ENCODE measurements around the gene TCF21. TPM values are rescaled to one million over a fixed set of nuclear protein-coding genes. Genes with fewer than 3 reads are reported as not detected.
A peak's percentile ranks its signal among the peaks of the same experiment; 100 is the strongest.
"Not testable (repeated sequence)": the region's sequence is repeated elsewhere in the genome, so short reads cannot be mapped to it uniquely, and the experiment has no call there.

TCF21 gene
- polyA plus RNA-seq, 1 donor, result 11.5 TPM

DNA sequence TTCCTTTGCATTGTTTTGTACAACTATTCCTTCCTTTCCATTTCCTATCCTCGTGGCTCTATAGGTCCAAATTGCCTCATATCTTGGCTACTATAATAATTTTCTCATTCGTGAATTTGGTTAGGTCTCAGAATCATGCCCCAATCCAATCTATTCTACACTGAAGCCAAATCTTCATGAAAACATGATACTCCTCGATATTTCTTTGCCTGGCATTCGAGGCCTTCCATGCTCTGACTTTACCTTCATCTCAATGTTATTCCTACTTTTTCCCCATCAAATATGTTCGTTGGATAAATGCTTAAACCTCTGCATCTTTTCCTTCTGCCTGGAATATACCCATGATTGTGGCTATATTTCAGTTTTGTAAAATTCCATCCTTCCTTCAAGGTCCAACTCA, 30.4 kb downstream of the TCF21 start:
- H3K4me3 ChIP-seq (ENCODE audit: low read length), result no peak overlapping the region
- DNase-seq, result no peak
- 89% methylated on average over 5 of the region's 5 CpGs for WGBS (ENCODE audit: insufficient coverage, low lambda C conversion rate)
- H3K27me3 ChIP-seq (ENCODE audit: control insufficient read depth, insufficient read depth, low read length), result no peaks in the 10 kb centered on the region
- no peak overlapping the region for H3K27ac ChIP-seq (ENCODE audit: low read length)
- no peaks in the 10 kb centered on the region for H3K9me3 ChIP-seq (ENCODE audit: control insufficient read depth, low read depth, low read length)
- no peaks in the 10 kb centered on the region for H3K36me3 ChIP-seq (ENCODE audit: control insufficient read depth, insufficient read depth, low read length)
- H3K4me1 ChIP-seq (ENCODE audit: control insufficient read depth, insufficient read depth, low read length), result no peaks in the 10 kb centered on the region

DNA sequence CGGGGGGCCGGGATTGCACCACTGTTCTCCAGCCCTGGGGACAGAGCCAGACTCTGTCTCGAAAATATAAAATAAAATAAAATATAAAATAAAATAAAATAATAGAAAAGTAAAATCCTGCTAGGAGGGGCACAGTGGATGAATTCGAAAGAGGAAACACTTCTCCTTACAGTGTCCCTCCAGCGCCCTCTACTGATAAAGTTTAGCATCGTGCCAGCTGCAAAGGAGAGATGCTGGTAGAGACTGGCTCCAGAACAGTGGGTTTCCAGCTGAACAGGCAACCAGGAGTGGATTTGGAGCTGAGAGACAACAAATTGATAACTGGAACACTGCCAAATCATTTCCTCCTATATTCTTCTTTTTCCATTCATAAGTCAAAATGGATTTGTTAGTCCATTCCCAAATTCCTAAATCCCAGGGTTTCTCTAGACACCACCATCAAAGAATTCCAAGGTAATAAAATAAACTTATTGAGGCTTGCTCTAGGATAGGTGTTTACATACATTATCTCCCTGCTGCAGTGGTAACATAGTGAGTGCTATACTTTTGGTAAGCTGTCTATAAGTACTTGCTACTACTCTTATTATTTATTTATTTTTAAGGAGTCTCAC, 32.4 kb downstream of the TCF21 start:
- 60% methylated on average over 3 of the region's 6 CpGs for WGBS (ENCODE audit: insufficient coverage, low lambda C conversion rate)
- peak; percentile 48 to 60 for DNase-seq
- H3K4me3 ChIP-seq (ENCODE audit: low read length), result no peak overlapping the region
- no peaks in the 10 kb centered on the region for H3K36me3 ChIP-seq (ENCODE audit: control insufficient read depth, insufficient read depth, low read length)
- H3K27me3 ChIP-seq (ENCODE audit: control insufficient read depth, insufficient read depth, low read length), result no peaks in the 10 kb centered on the region
- no peaks in the 10 kb centered on the region for H3K4me1 ChIP-seq (ENCODE audit: control insufficient read depth, insufficient read depth, low read length)
- no peaks in the 10 kb centered on the region for H3K9me3 ChIP-seq (ENCODE audit: control insufficient read depth, low read depth, low read length)
- no peak overlapping the region for H3K27ac ChIP-seq (ENCODE audit: low read length)

DNA sequence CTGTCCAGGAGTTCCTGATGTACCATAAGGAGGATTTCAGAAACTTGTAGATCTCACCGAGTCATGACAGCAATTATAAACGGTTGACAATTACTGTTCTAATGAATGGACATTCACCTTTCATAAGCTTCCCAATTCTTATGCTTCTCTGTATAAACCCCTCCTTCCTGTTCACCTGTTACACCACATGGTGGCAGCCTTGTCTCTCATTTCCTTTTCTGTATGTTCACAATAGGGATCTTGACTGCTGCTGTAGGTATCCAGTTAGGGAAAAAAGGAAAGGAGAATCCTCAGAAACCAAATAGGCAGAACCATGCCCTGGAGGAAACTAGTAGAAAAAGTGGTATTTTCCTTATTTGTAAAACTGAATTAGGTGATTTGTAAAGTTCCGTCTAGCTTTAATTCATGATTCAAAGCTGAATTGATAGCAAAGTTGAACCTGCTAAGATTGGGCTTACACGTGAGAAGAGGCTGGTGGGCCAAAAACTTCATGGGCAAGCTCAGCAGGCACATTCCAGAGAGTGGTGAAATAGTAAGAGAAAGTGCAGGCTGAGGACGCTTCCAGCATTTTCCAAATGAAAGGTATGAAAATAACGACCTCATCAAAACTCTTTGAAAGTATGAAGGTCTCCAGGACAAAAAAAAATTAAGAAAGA, 35.2 kb downstream of the TCF21 start:
- Histone ChIP-seq H3K36me3 (ENCODE audit: control insufficient read depth, insufficient read depth, low read length) (no peaks in the 10 kb centered on the region), H3K9me3 (ENCODE audit: control insufficient read depth, low read depth, low read length) (no peaks in the 10 kb centered on the region), H3K4me3 (ENCODE audit: low read length) (no peak overlapping the region), H3K27me3 (ENCODE audit: control insufficient read depth, insufficient read depth, low read length) (peaks cover 4% of the 10 kb centered on the region), H3K4me1 (ENCODE audit: control insufficient read depth, insufficient read depth, low read length) (no peaks in the 10 kb centered on the region), H3K27ac (ENCODE audit: low read length) (no peak overlapping the region)
- peak; percentile 58 to 63 for DNase-seq
- 28% methylated on average over 4 of the region's 6 CpGs for WGBS (ENCODE audit: insufficient coverage, low lambda C conversion rate)

DNA sequence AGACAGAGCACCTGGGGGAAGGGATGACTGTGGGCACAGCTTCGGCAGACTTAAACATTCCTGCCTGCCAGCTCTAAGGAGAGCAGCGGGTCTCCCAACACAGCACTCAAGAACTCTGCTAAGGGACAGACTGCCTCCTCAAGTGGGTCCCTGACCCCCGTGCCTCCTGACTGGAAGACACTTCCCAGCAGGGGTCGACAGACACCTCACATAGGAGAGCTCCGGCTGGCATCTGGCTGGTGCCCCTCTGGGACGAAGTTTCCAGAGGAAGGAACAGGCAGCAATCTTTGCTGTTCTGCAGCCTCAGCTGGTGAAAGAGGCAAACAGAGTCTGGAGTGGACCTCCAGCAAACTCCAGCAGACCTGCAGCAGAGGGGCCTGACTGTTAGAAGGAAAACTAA, 42.3 kb downstream of the TCF21 start:
- not testable (repeated sequence) for H3K9me3 ChIP-seq (ENCODE audit: control insufficient read depth, low read depth, low read length); H3K36me3 ChIP-seq (ENCODE audit: control insufficient read depth, insufficient read depth, low read length); DNase-seq; H3K4me3 ChIP-seq (ENCODE audit: low read length); H3K4me1 ChIP-seq (ENCODE audit: control insufficient read depth, insufficient read depth, low read length); H3K27me3 ChIP-seq (ENCODE audit: control insufficient read depth, insufficient read depth, low read length); H3K27ac ChIP-seq (ENCODE audit: low read length)
- WGBS (ENCODE audit: insufficient coverage, low lambda C conversion rate), result no CpG with 5 or more reads among the region's 6 CpGs

DNA sequence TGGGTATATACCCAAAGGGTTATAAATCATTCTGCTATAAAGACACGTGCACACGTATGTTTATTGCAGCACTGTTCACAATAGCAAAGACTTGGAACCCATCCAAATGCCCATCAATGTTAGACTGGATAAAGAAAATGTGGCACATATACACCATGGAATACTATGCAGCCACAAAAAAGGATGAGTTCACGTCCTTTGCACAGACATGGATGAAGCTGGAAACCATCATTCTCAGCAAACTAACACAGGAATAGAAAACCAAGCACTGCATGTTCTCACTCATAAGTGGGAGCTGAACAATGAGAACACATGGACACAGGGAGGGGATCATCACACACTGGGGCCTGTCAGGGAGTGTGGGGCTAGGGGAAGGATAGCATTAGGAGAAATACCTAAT, 47.4 kb downstream of the TCF21 start:
- not testable (repeated sequence) for H3K27me3 ChIP-seq (ENCODE audit: control insufficient read depth, insufficient read depth, low read length); H3K4me1 ChIP-seq (ENCODE audit: control insufficient read depth, insufficient read depth, low read length); H3K9me3 ChIP-seq (ENCODE audit: control insufficient read depth, low read depth, low read length); H3K4me3 ChIP-seq (ENCODE audit: low read length); DNase-seq; H3K27ac ChIP-seq (ENCODE audit: low read length); H3K36me3 ChIP-seq (ENCODE audit: control insufficient read depth, insufficient read depth, low read length)
- 100% methylated on average over 2 of the region's 3 CpGs for WGBS (ENCODE audit: insufficient coverage, low lambda C conversion rate)

DNA sequence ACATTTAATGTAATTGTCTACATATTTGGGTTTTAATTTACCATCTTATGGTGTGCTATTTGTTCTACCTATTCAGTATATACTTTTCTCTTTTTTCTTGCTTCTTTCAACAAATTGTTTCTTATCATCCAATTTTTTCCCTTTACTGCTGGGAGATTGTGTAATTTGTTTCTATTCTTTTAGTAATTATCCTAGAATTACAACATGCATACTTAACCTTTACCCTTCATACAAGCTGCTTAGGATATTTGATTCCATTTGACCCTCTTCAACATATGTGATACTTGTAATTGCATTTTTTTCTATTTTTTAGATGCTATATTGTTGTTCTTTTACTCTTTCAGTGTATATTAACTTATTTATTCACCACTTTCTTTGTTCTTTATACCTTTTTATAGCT, 49.0 kb downstream of the TCF21 start:
- Histone ChIP-seq H3K36me3 (ENCODE audit: control insufficient read depth, insufficient read depth, low read length) (no peaks in the 10 kb centered on the region), H3K27ac (ENCODE audit: low read length) (no peak overlapping the region), H3K9me3 (ENCODE audit: control insufficient read depth, low read depth, low read length) (no peaks in the 10 kb centered on the region), H3K27me3 (ENCODE audit: control insufficient read depth, insufficient read depth, low read length) (no peaks in the 10 kb centered on the region), H3K4me3 (ENCODE audit: low read length) (no peak overlapping the region), H3K4me1 (ENCODE audit: control insufficient read depth, insufficient read depth, low read length) (no peaks in the 10 kb centered on the region)
- no peak for DNase-seq

DNA sequence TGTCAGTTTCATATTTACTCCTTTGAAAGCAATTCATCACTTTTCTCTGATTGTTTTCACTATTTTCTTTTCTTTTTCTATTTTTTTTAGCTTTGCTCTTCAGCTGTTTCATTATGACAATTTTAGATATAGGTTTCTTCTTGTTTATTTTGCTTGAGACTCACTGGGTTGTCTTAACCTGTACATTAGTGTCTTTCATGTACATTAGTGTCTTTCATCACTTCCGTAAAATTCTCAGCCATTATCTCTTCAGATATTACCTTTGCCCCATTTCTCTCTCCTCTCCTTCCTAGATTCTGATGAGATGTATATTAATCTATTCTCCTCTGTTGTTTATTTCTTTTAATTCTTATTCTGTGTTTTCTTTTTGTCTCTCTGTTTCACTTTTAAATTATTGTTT, 49.6 kb downstream of the TCF21 start:
- no peaks in the 10 kb centered on the region for H3K9me3 ChIP-seq (ENCODE audit: control insufficient read depth, low read depth, low read length)
- 67% methylated on average over 1 of the region's 1 CpG for WGBS (ENCODE audit: insufficient coverage, low lambda C conversion rate)
- no peaks in the 10 kb centered on the region for H3K36me3 ChIP-seq (ENCODE audit: control insufficient read depth, insufficient read depth, low read length)
- no peak overlapping the region for H3K27ac ChIP-seq (ENCODE audit: low read length)
- DNase-seq, result no peak
- no peak overlapping the region for H3K4me3 ChIP-seq (ENCODE audit: low read length)
- H3K4me1 ChIP-seq (ENCODE audit: control insufficient read depth, insufficient read depth, low read length), result no peaks in the 10 kb centered on the region
- H3K27me3 ChIP-seq (ENCODE audit: control insufficient read depth, insufficient read depth, low read length), result no peaks in the 10 kb centered on the region

DNA sequence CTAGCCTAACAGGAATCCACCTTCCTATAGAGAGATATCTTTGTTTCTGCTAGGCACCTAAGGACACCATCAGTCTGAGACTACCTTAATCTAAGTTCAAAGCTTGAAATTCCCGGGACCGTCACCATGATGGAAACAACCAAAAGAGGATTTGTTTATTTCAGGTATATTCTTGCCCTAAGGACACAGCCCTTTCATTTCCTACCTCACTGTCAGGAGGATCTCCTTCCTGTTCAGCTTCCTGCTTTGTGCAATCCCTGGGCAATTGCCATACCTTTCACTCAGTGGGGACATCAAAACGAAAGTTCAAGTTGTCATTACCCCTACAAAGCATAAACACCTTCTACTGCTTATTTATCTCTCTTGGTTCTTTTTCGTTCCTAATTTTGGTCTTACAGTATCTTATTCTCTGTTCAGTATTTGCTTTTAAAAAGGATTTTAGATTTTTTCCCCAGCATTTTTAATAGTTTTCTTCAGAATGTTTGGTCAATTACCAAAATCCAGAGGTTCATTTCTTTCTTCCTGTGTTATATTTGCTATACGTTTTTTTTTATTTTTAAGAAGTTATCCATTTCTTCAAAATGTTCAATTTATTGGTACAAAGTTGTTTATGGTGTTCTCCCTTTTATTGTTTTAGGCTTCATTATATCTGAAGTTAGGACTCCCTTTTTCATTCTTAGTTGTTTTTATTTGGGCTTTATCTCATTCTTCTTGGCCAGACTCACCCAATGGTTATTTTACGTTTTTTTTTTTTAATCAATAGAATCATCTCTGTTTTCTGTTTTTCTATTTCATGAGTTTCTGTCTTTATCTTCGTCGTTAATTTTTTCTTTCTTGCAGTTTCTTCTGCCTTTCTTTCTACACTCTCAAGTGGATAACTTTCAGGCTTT, 51.1 kb downstream of the TCF21 start:
- Histone ChIP-seq H3K9me3 (ENCODE audit: control insufficient read depth, low read depth, low read length) (no peaks in the 10 kb centered on the region), H3K27me3 (ENCODE audit: control insufficient read depth, insufficient read depth, low read length) (no peaks in the 10 kb centered on the region), H3K27ac (ENCODE audit: low read length) (no peak overlapping the region), H3K4me3 (ENCODE audit: low read length) (no peak overlapping the region), H3K36me3 (ENCODE audit: control insufficient read depth, insufficient read depth, low read length) (no peaks in the 10 kb centered on the region), H3K4me1 (ENCODE audit: control insufficient read depth, insufficient read depth, low read length) (no peaks in the 10 kb centered on the region)
- no peak for DNase-seq
- WGBS (ENCODE audit: insufficient coverage, low lambda C conversion rate), result 93% methylated on average over 6 of the region's 8 CpGs

Other genes with a start within 250 kb of the TCF21 start
- 27.4 TPM for gene TBPL1, start 64.1 kb downstream of the TCF21 start, polyA plus RNA-seq
- 5.7 TPM for gene SLC2A12, start 163.5 kb downstream of the TCF21 start, polyA plus RNA-seq